Gastroesophageal sphincter (tissue), 3 donors: Measurements from ENCODE around the gene FDX1.

Experiments
- EP300 ChIP-seq: sonication (generic); formaldehyde crosslinking; IDR thresholded peaks from one replicate; pipeline ENCODE4 v1.6.1; 2017; ENCODE audit warnings: antibody characterized with exemption, mild to moderate bottlenecking
- POLR2AphosphoS5 ChIP-seq: sonication (generic); formaldehyde crosslinking; IDR thresholded peaks from one replicate; pipeline ENCODE4 v1.6.1; 2017; ENCODE audit warnings: antibody characterized with exemption
- TF ChIP-seq, protein P1 (sequence below), 4 experiments: fragments of 200-600 bp in 2 of 4; fragments of 450-650 bp in 2 of 4; sonication (generic) in 1 of 4; IDR thresholded peaks; one replicate each; pipeline ENCODE4 v1.5.1; 2017 to 2019; ENCODE audit warnings: antibody characterized with exemption in 4 of 4, mild to moderate bottlenecking in 2 of 4, moderate library complexity in 2 of 4

DNA sequence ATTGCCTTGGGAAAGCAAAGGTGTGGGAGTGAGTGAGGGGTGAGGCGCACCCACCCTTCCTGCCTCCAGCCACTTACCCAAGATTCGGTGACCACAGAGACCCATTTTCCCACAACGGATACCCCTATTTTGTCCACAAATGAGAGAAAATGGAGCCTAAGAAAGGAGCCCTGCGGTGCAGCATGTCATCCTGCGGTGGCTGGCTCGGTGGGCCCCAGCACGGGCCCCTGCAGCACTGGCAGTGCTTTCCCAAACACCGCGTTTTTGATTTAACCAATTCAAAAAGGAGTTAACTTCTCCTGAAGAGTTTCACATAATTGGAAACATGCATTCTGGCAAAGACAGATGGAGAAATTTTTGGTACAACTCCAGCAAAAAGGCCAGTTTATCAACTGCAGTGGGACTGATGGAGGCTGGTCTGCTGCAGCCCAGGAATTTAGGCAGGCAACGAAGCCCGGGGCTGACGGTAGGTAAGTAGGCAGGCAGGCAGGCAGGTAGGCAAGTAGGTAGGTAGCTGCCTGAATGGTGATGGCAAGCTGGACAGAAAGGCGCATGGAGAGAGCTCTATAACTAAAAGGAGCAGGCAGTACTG, 84.2 kb downstream of the FDX1 start:
- TF ChIP-seq POLR2AphosphoS5 = no peak
- TF ChIP-seq, protein P1, sequence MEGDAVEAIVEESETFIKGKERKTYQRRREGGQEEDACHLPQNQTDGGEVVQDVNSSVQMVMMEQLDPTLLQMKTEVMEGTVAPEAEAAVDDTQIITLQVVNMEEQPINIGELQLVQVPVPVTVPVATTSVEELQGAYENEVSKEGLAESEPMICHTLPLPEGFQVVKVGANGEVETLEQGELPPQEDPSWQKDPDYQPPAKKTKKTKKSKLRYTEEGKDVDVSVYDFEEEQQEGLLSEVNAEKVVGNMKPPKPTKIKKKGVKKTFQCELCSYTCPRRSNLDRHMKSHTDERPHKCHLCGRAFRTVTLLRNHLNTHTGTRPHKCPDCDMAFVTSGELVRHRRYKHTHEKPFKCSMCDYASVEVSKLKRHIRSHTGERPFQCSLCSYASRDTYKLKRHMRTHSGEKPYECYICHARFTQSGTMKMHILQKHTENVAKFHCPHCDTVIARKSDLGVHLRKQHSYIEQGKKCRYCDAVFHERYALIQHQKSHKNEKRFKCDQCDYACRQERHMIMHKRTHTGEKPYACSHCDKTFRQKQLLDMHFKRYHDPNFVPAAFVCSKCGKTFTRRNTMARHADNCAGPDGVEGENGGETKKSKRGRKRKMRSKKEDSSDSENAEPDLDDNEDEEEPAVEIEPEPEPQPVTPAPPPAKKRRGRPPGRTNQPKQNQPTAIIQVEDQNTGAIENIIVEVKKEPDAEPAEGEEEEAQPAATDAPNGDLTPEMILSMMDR (IDR thresholded peaks at IDR 0.05) = no peak
- TF ChIP-seq EP300 = no peak
